Lower leg skin (tissue), 4 donors: Measurements from ENCODE around the gene CTNNBL1. TPM values are rescaled to one million over a fixed set of nuclear protein-coding genes. Genes with fewer than 3 reads are reported as not detected.

Source experiments
- DNase-seq, 2 donors: peaks; one replicate each; pipeline ENCODE4 v3.0.0-alpha.2; 2019; ENCODE audit warnings: low spot score in 2 of 2
- H3K4me3 ChIP-seq: fragments of 200-600 bp; sonication (generic); 2 replicates; pipeline ENCODE4 v1.5.1; 2017; ENCODE audit warnings: mild to moderate bottlenecking, low read depth; ENCODE audit not compliant: poor library complexity, severe bottlenecking
- CTCF ChIP-seq, 3 donors: fragments of 450-650 bp; IDR thresholded peaks; one replicate each; pipeline ENCODE4 v1.5.1; 2016; ENCODE audit warnings: antibody characterized with exemption in 3 of 3, mild to moderate bottlenecking in 3 of 3, moderate library complexity in 2 of 3
- POLR2A ChIP-seq, 2 donors: fragments of 450-650 bp; IDR thresholded peaks; one replicate each; pipeline ENCODE4 v1.6.1; 2016 to 2017; ENCODE audit warnings: antibody characterized with exemption in 2 of 2, mild to moderate bottlenecking in 1 of 2, moderate library complexity in 1 of 2
- WGBS, 2 donors: methylation state at CpG; one replicate each; pipeline ENCODE4 v1.1.5; 2018; 5-methylcytosine and 5-hydroxymethylcytosine counted together
- intact Hi-C: fragments of 100-400 bp; cut with DNase I; formaldehyde crosslinking; loops from one replicate; pipeline ENCODE4 v1.15.0; 2023; ENCODE audit warnings: low total_unique reads
- total RNA-seq, 4 donors: library from RNA; depleted of rRNA; stranded (reverse); fragments of >200 nt; gene quantifications; one replicate each; pipeline ENCODE4 v1.1.0, GENCODE V29; 2016

Gene CTNNBL1
- total RNA-seq, 4 donors from 2014 or later, result 22.0 to 35.0 (median 27.5) TPM

- no peak for TF ChIP-seq POLR2A (IDR thresholded peaks at IDR 0.05)
- TF ChIP-seq CTCF (IDR thresholded peaks at IDR 0.05), result no peak
- intact Hi-C loops, result no loop called here
- no peak overlapping the region for H3K4me3 ChIP-seq
- no peak for DNase-seq
- 44 to 46% methylated on average over 18 of the region's 18 CpGs for WGBS, 2 donors
Measured at GRCh38 chr20:37901240-37901639, 207.4 kb downstream of the CTNNBL1 start.

GRCh38 chr20:37901654-37902503, 208.0 kb downstream of the CTNNBL1 start:
- WGBS, 2 donors, result 11 to 17% methylated on average over 26 to 33 of the region's 38 CpGs
- no peak overlapping the region for H3K4me3 ChIP-seq
- TF ChIP-seq CTCF (IDR thresholded peaks at IDR 0.05), result no peak
- no peak for TF ChIP-seq POLR2A (IDR thresholded peaks at IDR 0.05)
- intact Hi-C loops, result no loop called here
- DNase-seq, result no peak

- no peak within 1 kb of the TSS for H3K4me3 ChIP-seq
- intact Hi-C loops, result no loop called here
- 4 to 7% methylated on average over 46 to 53 of the region's 71 CpGs for WGBS, 2 donors
- no peak for TF ChIP-seq CTCF (IDR thresholded peaks at IDR 0.05)
- no peak for TF ChIP-seq POLR2A (IDR thresholded peaks at IDR 0.05)
- no peak for DNase-seq
Measured at GRCh38 chr20:37902504-37903313, 208.9 kb downstream of the CTNNBL1 start, which contains the start of gene VSTM2L. VSTM2L (plus strand) TSS chr20:37903127; CDS start chr20:37903351, 224 bp downstream.

- no peak overlapping the region for H3K4me3 ChIP-seq
- intact Hi-C loops, result no loop called here
- no peak for TF ChIP-seq POLR2A (IDR thresholded peaks at IDR 0.05)
- TF ChIP-seq CTCF (IDR thresholded peaks at IDR 0.05), result no peak
- 34 to 66% methylated on average over 21 to 38 of the region's 67 CpGs for WGBS, 2 donors
- DNase-seq, result no peak
Measured at GRCh38 chr20:37903317-37904007, 209.6 kb downstream of the CTNNBL1 start.

- intact Hi-C loops, result no loop called here
Measured at GRCh38 chr20:37904008-37904642, 210.3 kb downstream of the CTNNBL1 start.

More at GRCh38 chr20:37904008-37904642, 210.3 kb downstream of the CTNNBL1 start:
- WGBS, 2 donors, result 44% methylated on average over 12 of the region's 12 CpGs
- TF ChIP-seq CTCF (IDR thresholded peaks at IDR 0.05) (no peak), POLR2A (IDR thresholded peaks at IDR 0.05) (no peak)
- no peak for DNase-seq
- no peak overlapping the region for H3K4me3 ChIP-seq
